ENCODE data around the gene ATP7A. TPM values are rescaled to one million over a fixed set of nuclear protein-coding genes. Genes with fewer than 3 reads are reported as not detected.

ATP7A gene
- total RNA-seq, 2 experiments from 2014 or later = 14.3 to 15.3 TPM

Other genes with a start within 250 kb of the ATP7A start
- 10 to 100 TPM; 61.2 to 65.7 TPM for gene ATRX, start 124.5 kb upstream of the ATP7A start, total RNA-seq
- gene MAGT1, start 15.3 kb upstream of the ATP7A start, total RNA-seq = 10 to 100 TPM; 33.0 to 35.1 TPM
- 100 to 1,000 TPM; 127 to 134 TPM for gene COX7B, start 11.2 kb upstream of the ATP7A start, total RNA-seq
- not detected for gene PGAM4, start 58.9 kb downstream of the ATP7A start, total RNA-seq
- gene PGK1, start 193.6 kb downstream of the ATP7A start, total RNA-seq = 100 to 1,000 TPM; 364 to 374 TPM
- gene TAF9B, start 229.0 kb downstream of the ATP7A start, total RNA-seq = 1 to 10 TPM; 5.7 to 7.1 TPM